ENCODE results near the gene ADAMTS9.

DNA sequence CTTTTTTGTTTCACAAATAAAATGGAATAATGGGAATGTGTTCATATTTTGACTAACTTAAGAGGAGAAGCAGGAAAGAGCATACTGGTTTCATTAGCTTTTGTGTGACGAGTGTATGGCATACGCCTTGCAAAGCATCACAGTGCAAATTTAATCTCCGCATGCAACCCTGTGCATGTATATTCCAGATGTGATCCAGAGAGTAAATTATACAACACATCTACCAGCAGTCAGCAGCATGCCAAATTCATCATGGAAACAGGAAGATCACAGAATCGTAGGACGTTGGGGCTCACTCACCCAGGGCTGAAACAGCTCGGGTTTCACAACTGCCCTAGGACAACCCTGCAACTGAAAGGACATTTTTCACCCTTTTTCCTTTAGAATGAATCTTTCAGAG lies 53.4 kb downstream of the ADAMTS9 start:
- TF ChIP-seq, protein P1, sequence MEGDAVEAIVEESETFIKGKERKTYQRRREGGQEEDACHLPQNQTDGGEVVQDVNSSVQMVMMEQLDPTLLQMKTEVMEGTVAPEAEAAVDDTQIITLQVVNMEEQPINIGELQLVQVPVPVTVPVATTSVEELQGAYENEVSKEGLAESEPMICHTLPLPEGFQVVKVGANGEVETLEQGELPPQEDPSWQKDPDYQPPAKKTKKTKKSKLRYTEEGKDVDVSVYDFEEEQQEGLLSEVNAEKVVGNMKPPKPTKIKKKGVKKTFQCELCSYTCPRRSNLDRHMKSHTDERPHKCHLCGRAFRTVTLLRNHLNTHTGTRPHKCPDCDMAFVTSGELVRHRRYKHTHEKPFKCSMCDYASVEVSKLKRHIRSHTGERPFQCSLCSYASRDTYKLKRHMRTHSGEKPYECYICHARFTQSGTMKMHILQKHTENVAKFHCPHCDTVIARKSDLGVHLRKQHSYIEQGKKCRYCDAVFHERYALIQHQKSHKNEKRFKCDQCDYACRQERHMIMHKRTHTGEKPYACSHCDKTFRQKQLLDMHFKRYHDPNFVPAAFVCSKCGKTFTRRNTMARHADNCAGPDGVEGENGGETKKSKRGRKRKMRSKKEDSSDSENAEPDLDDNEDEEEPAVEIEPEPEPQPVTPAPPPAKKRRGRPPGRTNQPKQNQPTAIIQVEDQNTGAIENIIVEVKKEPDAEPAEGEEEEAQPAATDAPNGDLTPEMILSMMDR (IDR thresholded peaks at IDR 0.05): no peak
- no peak for TF ChIP-seq POLR2A (IDR thresholded peaks at IDR 0.05)

Data from sigmoid colon (tissue), 3 donors.